ENCODE measurements around the gene DYSF.
"Not testable (repeated sequence)": the region's sequence is repeated elsewhere in the genome, so short reads cannot be mapped to it uniquely, and the experiment has no call there.

Gene DYSF

DNA sequence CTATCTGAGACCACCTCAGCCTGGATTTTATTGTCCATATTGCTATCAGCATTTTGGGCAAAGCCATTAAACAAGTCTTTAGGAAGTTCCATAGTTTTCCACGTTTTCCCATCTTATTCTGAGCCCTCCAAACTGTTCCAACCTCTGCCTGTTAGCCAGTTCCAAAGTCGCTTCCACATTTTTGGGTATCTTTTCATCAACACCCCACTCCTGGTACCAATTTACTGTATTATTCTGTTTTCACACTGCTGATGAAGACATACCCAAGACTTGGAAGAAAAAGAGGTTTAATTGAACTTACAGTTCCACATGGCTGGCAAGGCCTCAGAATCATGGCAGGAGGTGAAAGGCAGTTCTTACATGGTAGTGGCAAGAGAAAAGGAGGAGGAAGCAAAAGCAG lies 204.9 kb downstream of the DYSF start:
- not testable (repeated sequence) for DNase-seq (ENCODE audit: low read depth)

DNA sequence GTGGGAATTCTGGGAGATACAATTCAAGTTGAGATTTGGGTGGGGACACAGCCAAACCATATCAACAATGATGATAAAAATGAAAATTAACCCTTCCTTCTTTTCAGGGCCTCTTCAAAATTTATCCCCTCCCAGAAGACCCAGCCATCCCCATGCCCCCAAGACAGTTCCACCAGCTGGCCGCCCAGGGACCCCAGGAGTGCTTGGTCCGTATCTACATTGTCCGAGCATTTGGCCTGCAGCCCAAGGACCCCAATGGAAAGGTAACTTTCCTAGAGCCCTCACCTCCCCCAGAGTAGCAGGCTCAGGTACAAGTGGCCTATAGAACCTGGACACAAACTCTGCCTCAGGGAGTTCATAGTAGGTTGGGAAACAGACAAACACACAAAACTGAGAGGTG lies 205.4 kb downstream of the DYSF start:
- DNase-seq (ENCODE audit: low read depth) = no peak

DNA sequence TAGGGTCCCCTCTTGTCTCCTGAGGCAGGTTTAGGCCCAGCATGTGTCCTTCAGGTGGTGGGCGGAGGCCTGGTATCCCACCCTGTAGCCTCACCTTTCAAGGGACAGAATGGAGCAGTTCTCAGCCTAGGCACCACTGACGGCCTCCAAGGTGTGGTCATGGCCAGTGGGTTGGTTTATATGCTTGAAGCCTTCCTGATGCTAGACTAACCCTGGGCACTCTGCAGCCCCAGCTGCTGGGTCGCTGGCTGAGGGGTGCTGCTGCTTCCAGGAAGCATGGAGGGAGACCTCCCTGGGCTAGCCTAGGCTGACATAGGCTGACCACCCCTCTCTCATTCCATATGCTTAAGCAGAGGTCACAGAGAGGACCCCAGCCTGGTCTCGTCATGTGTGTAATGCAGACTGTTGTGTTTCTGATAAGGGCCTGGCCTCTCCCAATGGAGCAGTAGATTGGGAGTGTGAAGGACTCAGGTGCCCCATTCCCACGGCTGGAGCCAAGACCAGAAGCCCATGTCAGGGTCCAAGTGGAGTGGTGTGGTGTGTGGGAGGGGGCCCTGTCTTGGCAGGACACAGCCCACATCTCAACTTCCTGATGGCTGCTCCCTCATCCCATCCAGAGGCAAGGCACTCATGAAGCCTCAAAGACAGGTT lies 206.6 kb downstream of the DYSF start:
- no peak for DNase-seq (ENCODE audit: low read depth)

DNA sequence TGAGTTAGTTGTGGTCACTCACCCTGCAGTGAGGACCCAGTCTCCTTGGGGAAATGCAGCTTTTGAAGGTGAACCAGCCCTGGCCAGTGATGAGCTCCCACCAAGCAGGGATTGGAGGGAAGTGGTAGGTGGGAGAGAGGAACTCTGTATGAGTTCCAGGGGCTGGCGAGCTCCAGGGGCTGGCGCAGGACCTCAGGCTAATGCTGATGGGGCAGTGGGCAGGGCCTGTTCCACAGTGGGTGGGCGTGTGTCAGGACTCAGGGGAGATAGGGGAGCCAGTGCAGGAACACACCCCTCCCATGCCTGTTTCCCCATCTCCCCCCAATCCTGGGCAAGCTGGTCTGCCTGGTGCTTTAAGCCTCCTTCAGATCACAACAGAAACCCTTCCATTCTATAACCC lies 208.4 kb downstream of the DYSF start:
- no peak for DNase-seq (ENCODE audit: low read depth)

DNA sequence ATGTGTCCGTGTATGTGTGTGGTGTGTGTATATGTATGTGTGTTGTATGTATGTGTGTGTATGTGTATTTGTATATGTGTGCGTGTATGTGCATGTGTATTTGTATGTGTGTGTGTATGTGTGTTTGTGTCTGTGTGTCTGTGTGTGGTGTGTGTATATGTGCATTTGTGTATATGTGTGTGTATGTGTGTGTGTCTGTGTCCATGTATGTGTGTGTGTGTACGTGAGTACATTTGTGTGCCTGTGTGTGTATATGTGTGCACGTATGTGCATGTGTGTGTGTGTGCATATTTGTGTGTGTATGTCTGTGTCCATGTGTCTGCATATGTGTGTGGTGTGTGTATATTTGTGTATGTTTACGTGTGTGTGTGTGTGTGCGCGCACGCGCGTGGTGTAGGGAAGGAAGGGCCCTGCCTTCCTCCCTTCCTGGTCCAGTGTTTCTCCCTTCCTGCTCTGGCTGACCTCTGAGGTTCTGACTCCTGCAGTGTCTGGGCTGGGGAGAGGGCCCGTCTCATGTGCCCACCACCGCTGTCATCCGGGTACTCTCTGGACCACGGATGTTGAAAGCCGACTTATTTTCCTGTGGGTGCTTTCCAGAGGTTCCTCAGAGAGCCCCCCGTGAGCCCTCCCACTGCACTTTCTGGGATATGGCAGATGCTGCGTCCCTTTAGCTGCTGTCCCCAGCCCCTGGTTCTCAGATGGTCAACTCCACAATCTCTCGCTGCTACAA lies 209.5 kb downstream of the DYSF start:
- no peak for DNase-seq (ENCODE audit: low read depth)

DNA sequence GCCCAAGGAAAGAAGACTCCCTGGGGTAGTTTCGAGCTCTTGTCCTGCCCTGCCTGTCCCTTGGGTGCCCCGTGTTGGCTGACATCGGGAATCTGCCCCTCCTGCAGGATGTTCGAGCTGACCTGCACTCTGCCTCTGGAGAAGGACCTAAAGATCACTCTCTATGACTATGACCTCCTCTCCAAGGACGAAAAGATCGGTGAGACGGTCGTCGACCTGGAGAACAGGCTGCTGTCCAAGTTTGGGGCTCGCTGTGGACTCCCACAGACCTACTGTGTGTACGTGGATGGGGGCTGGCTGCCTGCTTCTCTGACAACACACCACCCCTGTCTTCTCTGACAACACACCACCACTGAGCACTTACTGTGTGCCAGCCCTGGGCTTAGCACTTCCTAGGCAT lies 210.8 kb downstream of the DYSF start:
- DNase-seq (ENCODE audit: low read depth) = no peak

DNA sequence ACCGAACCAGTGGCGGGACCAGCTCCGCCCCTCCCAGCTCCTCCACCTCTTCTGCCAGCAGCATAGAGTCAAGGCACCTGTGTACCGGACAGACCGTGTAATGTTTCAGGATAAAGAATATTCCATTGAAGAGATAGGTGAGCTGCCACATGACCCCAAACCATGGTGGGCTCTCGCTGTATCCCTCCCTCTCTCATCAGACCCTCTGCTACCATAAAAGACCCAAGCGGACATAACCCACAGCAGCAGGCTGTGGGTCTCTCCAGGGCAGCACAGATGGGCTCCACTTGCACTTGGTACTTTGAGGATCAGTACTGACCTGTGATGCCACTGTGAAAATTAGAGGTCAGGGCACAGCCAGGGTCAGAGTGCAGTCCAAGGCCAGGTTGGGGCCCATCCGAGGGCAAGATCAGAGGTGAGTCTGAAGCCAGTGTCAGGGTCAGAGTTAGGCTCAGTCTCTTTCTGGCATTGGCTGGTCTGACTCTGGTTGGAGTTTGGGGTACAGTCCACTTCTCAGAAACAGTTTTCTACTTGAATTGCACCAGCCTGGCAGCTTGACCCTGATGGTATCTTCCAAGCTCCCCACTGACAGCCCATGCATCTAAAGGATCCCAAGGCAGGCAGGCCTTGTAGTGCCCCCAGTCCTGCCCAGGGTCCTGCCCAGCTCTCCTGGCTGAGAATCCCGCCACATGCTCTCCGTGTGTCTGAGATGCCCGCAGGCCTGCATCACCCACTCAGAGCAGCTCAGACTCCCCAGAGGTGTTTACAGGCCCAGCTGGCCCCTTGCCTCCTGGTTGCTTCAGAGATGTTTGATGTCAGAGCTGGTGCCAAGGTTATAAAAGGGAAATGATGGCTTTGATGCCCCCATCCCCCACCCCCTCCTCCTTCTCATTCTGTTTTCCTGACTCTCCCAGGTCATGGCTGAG lies 212.1 kb downstream of the DYSF start:
- no peak for DNase-seq (ENCODE audit: low read depth)

DNA sequence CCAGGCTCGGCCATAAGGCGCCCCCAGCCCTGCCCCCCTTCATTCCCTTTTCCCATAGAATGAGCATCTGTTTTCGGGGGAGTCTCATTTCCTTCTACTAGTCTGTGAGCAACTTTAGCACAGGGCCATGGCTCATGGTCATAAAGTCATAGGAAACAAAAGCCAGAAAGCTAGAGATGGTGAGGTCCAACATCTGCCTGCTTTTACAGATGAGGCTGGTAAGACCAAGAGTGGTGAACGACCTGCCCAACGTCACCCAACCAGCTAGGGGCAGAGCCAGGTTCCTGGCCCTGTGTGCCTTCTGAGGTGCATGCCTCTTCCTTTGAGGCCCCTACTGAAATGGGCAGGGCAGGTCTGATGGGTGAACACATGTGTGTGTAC lies 212.7 kb downstream of the DYSF start:
- DNase-seq (ENCODE audit: low read depth) = no peak

DNA sequence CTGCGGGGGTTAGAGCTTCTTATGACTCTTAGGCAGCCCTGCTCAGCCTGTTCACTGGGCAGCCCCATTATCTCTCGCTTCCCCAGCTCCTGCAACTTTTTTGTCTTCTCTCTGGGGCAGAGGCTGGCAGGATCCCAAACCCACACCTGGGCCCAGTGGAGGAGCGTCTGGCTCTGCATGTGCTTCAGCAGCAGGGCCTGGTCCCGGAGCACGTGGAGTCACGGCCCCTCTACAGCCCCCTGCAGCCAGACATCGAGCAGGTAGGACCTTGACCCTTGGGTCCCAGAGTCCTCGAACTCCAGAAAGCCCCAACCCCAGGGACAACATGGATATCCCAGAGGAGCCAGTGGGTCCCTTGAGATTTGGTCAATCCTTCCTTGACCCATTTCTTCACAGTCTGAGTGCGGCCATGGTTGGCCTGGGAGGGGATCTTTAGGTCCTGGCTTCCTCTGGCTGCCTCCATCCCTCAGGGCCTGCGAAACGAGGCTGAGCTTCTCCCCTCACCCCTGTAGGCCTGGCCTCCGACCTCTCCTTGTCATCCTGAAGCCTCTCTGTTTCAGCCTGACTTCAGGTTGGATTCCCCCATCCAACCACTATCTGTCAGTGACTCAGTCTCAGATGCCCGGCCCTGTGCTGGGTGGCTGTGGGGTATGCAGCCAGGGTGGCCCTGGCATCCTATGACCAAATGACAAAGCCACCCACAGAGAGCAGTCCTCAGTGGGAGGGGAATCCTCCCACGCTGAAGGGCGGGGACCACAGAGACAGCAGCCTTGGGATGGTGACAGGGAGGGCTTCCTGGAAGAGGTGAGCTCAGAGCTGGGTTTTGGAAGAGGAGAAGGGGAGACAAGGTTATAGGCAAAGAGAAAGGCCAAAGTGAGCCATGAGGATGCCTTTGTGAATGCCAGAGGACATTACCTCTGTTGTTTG lies 214.2 kb downstream of the DYSF start:
- DNase-seq (ENCODE audit: low read depth) = no peak

DNA sequence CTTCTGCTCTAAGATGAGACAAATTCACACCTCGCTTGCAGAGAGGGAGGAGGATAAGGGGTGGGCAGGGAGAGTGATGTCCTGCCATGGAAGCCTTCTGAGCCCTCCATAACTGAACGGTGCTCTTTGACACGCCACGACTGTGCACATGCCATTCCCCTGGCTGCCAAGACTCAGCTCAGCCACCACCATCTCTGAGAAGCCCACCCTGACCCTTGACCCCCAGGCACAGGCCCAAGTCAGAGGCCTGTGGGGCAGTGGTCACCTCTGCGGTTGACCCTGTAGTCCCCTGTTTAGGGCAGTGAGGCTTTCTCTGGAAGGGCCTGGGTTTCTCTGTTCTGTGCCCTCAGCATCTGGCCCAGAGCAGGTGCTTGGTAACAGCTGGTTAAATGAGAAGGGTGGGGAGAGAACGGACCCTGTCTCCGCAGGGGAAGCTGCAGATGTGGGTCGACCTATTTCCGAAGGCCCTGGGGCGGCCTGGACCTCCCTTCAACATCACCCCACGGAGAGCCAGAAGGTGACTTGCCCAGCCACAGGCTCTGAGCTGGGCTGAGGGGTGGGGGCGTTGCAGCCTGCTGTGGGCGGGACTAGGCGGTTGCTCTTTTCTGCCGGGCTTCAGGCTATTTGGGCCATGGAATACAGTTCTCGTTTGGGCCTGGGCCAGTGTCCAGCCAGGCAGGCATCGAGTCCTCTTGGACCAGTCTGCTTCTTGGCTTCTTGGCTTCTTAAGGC lies 215.1 kb downstream of the DYSF start:
- no peak for DNase-seq (ENCODE audit: low read depth)

DNA sequence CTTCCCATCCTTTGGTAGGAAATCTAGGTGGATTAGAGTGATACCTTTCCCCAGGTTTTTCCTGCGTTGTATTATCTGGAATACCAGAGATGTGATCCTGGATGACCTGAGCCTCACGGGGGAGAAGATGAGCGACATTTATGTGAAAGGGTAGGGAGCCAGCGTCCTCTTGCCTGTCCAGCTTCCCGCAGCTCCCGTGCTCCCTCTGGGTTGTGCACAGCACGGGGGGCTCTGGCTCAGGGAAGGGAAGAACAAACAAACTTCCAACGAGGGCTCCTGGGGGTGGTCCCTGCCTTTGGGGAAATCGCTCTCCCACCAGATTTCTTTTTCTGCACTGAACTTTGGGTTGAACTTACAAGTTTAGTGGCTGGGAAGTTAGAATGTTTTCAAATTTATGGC lies 215.7 kb downstream of the DYSF start:
- no peak for DNase-seq (ENCODE audit: low read depth)

DNA sequence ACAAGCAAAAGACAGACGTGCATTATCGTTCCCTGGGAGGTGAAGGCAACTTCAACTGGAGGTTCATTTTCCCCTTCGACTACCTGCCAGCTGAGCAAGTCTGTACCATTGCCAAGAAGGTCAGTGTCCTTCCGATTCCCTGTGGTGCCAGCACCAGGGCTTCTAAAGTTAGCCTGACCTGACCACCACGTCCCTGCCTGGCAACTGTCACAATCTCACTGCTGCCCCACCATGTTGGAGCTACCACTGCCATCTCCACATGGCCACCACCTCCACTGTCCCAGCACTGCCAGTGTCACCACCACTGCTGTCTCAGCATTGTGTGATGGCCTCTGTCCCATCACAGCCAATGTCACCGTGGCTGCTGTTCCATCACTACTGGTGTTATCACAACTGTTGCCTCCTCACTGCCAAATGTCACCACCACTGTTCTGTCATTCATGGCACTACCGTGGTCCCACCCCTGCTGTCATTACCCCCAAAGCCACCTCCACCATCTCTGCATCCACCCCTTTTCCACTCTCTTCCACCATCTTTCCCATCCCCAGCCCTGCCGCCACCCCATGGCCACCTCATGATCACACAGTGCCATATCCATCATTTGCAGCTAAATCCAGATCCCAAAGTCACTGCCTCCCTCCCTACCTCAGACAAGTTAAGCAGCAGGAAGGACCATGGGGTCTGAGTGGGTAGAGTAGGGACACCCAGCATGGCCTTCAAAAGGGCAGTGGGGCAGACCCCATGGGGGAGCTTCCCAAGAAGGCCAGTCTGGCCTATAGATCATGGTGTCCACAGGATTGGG lies 216.5 kb downstream of the DYSF start:
- DNase-seq (ENCODE audit: low read depth) = no peak

DNA sequence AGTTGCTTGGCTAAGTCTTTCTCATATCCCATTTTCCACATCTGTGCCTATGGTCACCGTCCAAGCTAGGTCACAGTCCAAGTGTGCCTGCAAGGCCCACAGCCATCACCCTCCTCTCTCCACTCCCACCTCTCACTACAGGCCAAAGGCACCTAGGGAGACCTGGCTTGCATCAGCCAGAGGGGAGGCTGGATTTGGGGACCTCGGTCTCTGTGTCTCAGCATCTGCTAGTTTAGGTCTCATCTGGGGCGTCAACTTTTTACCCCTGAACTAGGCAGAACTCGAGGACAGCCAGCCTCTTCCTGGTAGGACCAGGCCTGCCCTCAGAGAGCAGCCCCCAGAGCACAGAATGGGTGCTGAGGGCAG lies 217.1 kb downstream of the DYSF start:
- DNase-seq (ENCODE audit: low read depth) = no peak

DNA sequence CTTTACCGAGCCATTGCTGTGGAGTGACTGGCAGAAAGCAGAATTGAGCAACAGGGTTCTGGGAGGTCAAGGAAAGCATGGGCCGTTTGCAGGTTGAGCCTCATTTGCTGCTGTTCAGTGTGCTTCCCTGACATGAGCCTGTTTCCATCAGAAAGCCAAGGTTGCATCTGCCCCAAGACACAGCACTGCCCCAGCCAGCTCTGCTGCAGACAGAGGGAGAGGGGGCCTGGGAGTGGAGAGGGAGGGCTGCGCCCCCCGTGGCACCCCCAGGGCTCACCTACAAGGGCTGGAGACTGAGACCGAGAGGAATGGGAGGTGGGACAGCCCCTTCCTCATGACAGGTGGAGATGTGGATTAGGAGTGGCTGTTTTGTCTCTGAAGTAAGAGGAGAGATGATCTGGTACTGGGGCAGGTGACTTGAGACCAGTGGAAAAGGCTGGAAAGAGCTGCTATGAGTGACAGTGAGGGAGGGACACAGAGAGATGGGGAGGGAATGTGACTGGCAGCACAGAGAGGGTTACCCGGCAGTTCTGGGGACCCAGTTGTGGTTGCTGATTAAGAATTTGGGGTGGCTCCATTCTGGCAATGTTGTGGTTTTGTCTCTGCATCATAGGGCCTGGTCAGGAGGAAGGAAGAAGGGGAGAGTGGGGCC lies 218.0 kb downstream of the DYSF start:
- no peak for DNase-seq (ENCODE audit: low read depth)

DNA sequence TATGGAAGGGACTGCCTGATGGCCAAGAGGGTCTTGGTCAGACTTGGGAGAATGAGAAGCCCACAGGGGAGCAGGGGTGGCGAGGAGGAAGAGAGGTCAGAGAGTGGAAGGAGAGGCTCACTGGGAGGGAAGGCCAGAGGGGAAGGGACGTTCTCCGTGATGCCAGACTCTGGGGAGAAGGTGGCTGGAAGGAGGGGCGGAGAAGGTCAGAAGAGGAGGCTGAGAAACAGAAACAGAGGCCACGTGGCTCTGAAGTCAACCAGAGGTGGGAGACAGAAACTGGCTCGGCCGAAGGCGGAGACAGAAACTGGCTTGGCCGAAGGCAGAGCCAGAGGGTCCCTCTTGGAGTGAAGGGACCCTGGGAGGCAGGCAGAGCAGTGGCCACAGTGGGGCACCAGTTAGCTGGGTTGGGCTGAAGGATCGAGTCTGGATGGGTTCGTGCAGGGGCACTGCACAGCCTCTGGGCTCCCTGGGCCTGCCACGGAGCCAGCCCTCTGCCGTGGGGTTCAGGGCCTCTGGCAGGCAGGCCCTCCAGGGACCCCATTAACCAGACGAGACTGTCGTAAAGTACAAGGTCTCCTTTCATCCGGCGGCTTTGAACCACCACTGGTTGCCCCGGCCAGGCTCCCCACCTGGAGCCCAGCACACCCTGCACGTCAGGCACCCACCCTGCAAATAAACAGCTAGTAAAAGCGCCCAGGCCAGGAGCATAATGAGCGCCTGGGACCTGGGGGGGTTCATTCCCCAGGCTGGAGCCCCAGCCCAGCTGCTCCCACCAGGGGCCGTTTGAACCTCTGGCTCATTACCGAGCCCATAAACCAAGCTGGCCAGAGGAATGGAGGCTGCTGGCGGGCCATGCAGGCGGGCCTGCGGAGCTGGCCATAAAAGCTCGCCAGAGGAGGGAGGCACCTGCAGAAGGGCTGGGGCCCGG lies 218.8 kb downstream of the DYSF start:
- no peak for DNase-seq (ENCODE audit: low read depth)

DNA sequence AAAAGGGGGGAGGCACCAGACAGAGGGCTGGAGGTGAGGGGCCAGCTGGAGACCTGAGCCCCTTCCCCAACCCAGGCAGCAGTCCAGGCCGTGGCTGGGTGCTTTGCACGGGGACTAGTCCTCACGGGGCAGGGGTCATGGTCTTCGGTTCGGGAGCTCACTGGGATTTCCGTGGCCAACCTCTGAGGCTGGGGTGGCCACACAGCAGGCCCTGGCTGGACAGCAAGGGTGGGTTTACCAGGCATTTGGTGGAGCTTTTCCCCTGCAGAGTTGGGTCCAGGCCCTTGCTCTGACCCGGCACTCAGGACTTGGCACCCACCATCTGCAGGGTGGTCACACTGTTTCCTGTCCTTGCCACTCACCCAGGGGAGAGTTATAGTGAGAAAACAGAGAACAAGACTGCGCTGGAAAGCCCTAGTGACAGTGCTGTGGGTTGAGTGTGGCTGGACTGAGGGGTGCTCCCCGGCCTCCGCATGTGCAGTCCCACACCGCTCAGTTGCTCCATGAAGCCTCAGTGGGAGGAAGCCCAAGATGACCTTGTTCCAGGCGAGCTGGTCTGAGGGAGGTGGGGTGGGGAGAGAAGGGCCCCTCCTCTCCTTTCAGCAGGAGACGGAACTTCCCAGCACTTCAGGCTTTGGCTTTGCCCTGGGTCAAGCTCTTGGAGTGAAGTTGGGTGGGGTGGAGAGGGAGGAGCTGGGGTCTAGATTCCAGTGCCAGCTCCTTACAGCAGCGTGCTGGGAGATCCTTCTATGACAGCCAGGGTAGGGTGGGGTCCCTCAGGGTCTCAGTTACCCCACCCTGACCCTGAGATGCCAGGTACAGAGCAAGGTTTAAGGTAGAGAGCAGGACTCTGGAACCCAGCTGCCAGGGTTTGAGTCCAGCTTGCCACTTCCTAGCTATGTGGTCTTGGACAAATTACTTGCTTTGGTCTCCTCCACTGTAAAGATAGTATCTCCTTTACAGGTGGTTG lies 219.8 kb downstream of the DYSF start:
- no peak for DNase-seq (ENCODE audit: low read depth)

DNA sequence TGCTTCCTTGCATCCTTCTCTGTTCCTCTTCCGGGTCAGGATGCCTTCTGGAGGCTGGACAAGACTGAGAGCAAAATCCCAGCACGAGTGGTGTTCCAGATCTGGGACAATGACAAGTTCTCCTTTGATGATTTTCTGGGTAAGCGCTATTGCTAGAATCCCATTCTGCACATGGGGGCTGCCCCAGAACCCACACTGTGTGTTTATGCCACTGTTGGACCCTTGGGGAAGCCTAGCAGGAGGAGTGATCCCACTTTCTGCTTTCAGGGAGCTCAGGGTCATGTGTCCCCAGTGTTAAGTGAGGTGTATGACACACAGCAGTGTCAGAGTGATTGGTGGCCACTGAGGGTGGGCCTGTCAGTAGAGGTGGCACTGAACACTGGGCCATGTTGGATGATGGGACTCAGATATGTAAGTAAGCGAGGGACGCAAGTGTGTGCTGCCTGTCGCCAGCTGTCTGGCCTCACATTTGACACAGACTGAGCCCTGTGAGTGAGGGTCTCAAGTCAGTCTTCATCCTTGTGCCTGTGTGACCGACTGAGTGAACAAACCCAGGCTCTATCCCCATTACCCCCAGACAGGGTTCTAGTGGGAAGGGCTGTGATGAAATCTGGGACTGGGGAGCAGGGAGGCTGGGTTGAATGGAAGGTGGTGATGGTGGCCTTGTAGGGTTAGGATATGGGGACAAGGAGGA lies 220.9 kb downstream of the DYSF start:
- DNase-seq (ENCODE audit: low read depth) = no peak
